Liver (tissue), 9 donors: ENCODE measurements around the gene NKX1-1. TPM values are rescaled to one million over a fixed set of nuclear protein-coding genes. Genes with fewer than 3 reads are reported as not detected.
"Not testable (repeated sequence)": the region's sequence is repeated elsewhere in the genome, so short reads cannot be mapped to it uniquely, and the experiment has no call there.

Source experiments
- DNase-seq: peaks from one replicate; pipeline ENCODE4 v3.0.0-alpha.2; 2017; ENCODE audit warnings: low spot score
- H3K27ac ChIP-seq, 2 donors: one replicate each; pipeline ENCODE4 v1.7.0; 2013; ENCODE audit warnings: inconsistent platforms in 2 of 2, low read length in 2 of 2, control low read depth in 1 of 2, low read depth in 1 of 2, mild to moderate bottlenecking in 1 of 2
- H3K27me3 ChIP-seq, 4 donors: one replicate each; pipeline versions ENCODE4 v1.6.1 to v1.7.0; 2013; ENCODE audit warnings: low read length in 3 of 4, inconsistent platforms in 1 of 4, mild to moderate bottlenecking in 1 of 4, moderate library complexity in 1 of 4; ENCODE audit not compliant: control insufficient read depth in 4 of 4, insufficient read depth in 4 of 4
- H3K36me3 ChIP-seq, 4 donors: one replicate each; pipeline versions ENCODE4 v1.6.1 to v1.7.0; 2013; ENCODE audit warnings: low read length in 3 of 4, mild to moderate bottlenecking in 3 of 4, low read depth in 1 of 4, moderate library complexity in 1 of 4; ENCODE audit not compliant: control insufficient read depth in 4 of 4, insufficient read depth in 3 of 4
- H3K4me1 ChIP-seq, 4 donors: one replicate each; pipeline versions ENCODE4 v1.6.1 to v1.7.0; 2013; ENCODE audit warnings: low read length in 3 of 4, mild to moderate bottlenecking in 3 of 4, moderate library complexity in 1 of 4; ENCODE audit not compliant: control insufficient read depth in 4 of 4, insufficient read depth in 4 of 4
- H3K4me3 ChIP-seq, 3 donors: one replicate each; pipeline versions ENCODE4 v1.6.1 to v1.7.0; 2013; ENCODE audit warnings: low read length in 3 of 3, control low read depth in 1 of 3, low read depth in 1 of 3, mild to moderate bottlenecking in 1 of 3
- H3K9ac ChIP-seq, 2 donors: one replicate each; pipeline ENCODE4 v1.7.0; 2013; ENCODE audit warnings: low read length in 2 of 2, mild to moderate bottlenecking in 2 of 2, moderate library complexity in 2 of 2, control low read depth in 1 of 2, low read depth in 1 of 2
- H3K9me3 ChIP-seq, 4 donors: one replicate each; pipeline versions ENCODE4 v1.6.1 to v1.7.0; 2013; ENCODE audit warnings: low read length in 3 of 4; ENCODE audit not compliant: control insufficient read depth in 4 of 4
- ATF3 ChIP-seq: IDR thresholded peaks from 2 replicates; pipeline ENCODE4 v1.6.1; 2016; ENCODE audit warnings: antibody characterized with exemption
- CTCF ChIP-seq: fragments of 150-350 bp; IDR thresholded peaks from 2 replicates; pipeline ENCODE4 v1.5.1; 2017; ENCODE audit warnings: improper control_type of control experiment, low read depth, low read length; ENCODE audit not compliant: missing input control
- FOXA1 ChIP-seq: IDR thresholded peaks from 2 replicates; pipeline ENCODE4 v1.6.1; 2016; ENCODE audit warnings: antibody characterized with exemption
- HNF4A ChIP-seq, 2 donors: conservative IDR thresholded peaks; 2 replicates each; pipeline ENCODE4 v1.6.1; 2016; ENCODE audit warnings: antibody characterized with exemption in 2 of 2, mild to moderate bottlenecking in 2 of 2
- HNF4G ChIP-seq: IDR thresholded peaks from 2 replicates; pipeline ENCODE4 v1.6.1; 2016; ENCODE audit warnings: antibody characterized with exemption
- JUND ChIP-seq, 2 donors: IDR thresholded peaks; 2 replicates each; pipeline ENCODE4 v1.6.1; 2016; ENCODE audit warnings: antibody characterized with exemption in 2 of 2
- RAD21 ChIP-seq, 2 donors: IDR thresholded peaks; 2 replicates each; pipeline ENCODE4 v1.6.1; 2016; ENCODE audit warnings: antibody characterized with exemption in 2 of 2, mild to moderate bottlenecking in 2 of 2
- REST ChIP-seq: IDR thresholded peaks from 2 replicates; pipeline ENCODE4 v1.6.1; 2016; ENCODE audit warnings: antibody characterized with exemption, mild to moderate bottlenecking
- RXRA ChIP-seq, 2 donors: IDR thresholded peaks; 2 replicates each; pipeline ENCODE4 v1.6.1; 2017 to 2018; ENCODE audit warnings: antibody characterized with exemption in 2 of 2, mild to moderate bottlenecking in 1 of 2
- TAF1 ChIP-seq: conservative IDR thresholded peaks from 2 replicates; pipeline ENCODE4 v1.6.1; 2016; ENCODE audit warnings: antibody characterized with exemption, mild to moderate bottlenecking
- YY1 ChIP-seq: IDR thresholded peaks from 2 replicates; pipeline ENCODE4 v1.6.1; 2016; ENCODE audit warnings: antibody characterized with exemption, mild to moderate bottlenecking
- WGBS: extraction: QIAGEN DNeasy Blood & Tissue Kit; methylation state at CpG from one replicate; pipeline ENCODE4 v1.1.7; 2013; 5-methylcytosine and 5-hydroxymethylcytosine counted together
- polyA plus RNA-seq, 2 donors: library from polyadenylated mRNA; stranded (reverse) in 1 of 2; unstranded in 1 of 2; fragments of 200-250 nt in 1 of 2; fragments of >200 nt in 1 of 2; fragmentation: Nextera tagmentation in 1 of 2; extraction: Ambion mirVana in 1 of 2; gene quantifications; one replicate each; pipeline versions ENCODE4 v1.2.1 to v1.2.3, GENCODE V29; 2013 to 2015
- total RNA-seq, 2 donors: library from RNA; depleted of rRNA; stranded (reverse); fragments of >200 nt; gene quantifications; one replicate each; pipeline ENCODE4 v1.2.3, GENCODE V29; 2014
- donor health status: healthy.
- donor health status: healthy.
- donor health status: healthy.
- donor health status: healthy.
- donor health status: healthy.

NKX1-1 gene
- total and polyA plus RNA-seq, 4 donors: not detected

- no peak overlapping the region for H3K9ac ChIP-seq
- no peaks in the 10 kb centered on the region for H3K9me3 ChIP-seq
- TF ChIP-seq JUND (IDR thresholded peaks at IDR 0.05) (no peak), HNF4G (no peak), RXRA (IDR thresholded peaks at IDR 0.05) (no peak), ATF3 (no peak), CTCF (no peak), TAF1 (no peak), HNF4A (conservative IDR thresholded peaks at IDR 0.05) (no peak), YY1 (no peak)
- H3K36me3 ChIP-seq: peaks cover 0 to 10% (median 6%) of the 10 kb centered on the region in 4 donors
- 98% methylated on average over 14 of the region's 14 CpGs for WGBS
- H3K4me3 ChIP-seq: no peak overlapping the region
- no peaks in the 10 kb centered on the region for H3K27me3 ChIP-seq
- peaks cover 0 to 14% (median 7%) of the 10 kb centered on the region in 4 donors for H3K4me1 ChIP-seq
- DNase-seq: no peak
- H3K27ac ChIP-seq: no peak overlapping the region
Measured at GRCh38 chr4:1374706-1375045, 31.6 kb downstream of the NKX1-1 start.

GRCh38 chr4:1373892-1374705 lies 32.1 kb downstream of the NKX1-1 start:
- no peak for TF ChIP-seq TAF1
- TF ChIP-seq YY1: no peak
- no peak for TF ChIP-seq REST
- no peak for TF ChIP-seq FOXA1
- TF ChIP-seq RAD21 (IDR thresholded peaks at IDR 0.05): no peak
- Histone ChIP-seq H3K27ac (no peak overlapping the region), H3K27me3 (no peaks in the 10 kb centered on the region), H3K4me1 (peaks cover 2 to 17% (median 8%) of the 10 kb centered on the region in 4 donors), H3K9ac (no peak overlapping the region), H3K36me3 (peaks cover 0 to 10% (median 6%) of the 10 kb centered on the region in 4 donors), H3K4me3 (no peak overlapping the region), H3K9me3 (no peaks in the 10 kb centered on the region)
- DNase-seq: no peak
- 96% methylated on average over 42 of the region's 42 CpGs for WGBS

GRCh38 chr4:1372576-1372975 lies 33.7 kb downstream of the NKX1-1 start:
- not testable (repeated sequence) for DNase-seq, H3K36me3 ChIP-seq, H3K9ac ChIP-seq, H3K9me3 ChIP-seq, H3K27me3 ChIP-seq, H3K27ac ChIP-seq, H3K4me3 ChIP-seq
- H3K4me1 ChIP-seq: peaks cover 6 to 22% (median 9%) of the 10 kb centered on the region in 4 donors
- 96% methylated on average over 22 of the region's 22 CpGs for WGBS
